H1 (cell line): ENCODE measurements around the gene SLN. TPM values are rescaled to one million over a fixed set of nuclear protein-coding genes. Genes with fewer than 3 reads are reported as not detected.
"Not testable (repeated sequence)": the region's sequence is repeated elsewhere in the genome, so short reads cannot be mapped to it uniquely, and the experiment has no call there.

Experiments
- CTCF ChIA-PET: fragments of 300-600 bp; sonication (Branson Sonifier 250); formaldehyde crosslinking; loops from one replicate; lab custom pipeline; 2021; ENCODE audit not compliant: partially characterized antibody; lab: Charles Lee
- POLR2A ChIA-PET: fragments of 300-600 bp; sonication (Branson Sonifier 250); formaldehyde crosslinking; loops from one replicate; lab custom pipeline; 2021; ENCODE audit warnings: inconsistent platforms; ENCODE audit not compliant: partially characterized antibody; lab: Charles Lee
- DNase-seq, 2 experiments: peaks; one replicate each; pipeline versions ENCODE4 v3.0.0 to v3.0.0-alpha.2; 2010 to 2022; ENCODE audit warnings: low spot score in 2 of 2, low read depth in 1 of 2, mixed read lengths in 1 of 2
- FAIRE-seq: peaks from 2 replicates; lab custom pipeline; 2011; peaks lifted over from hg19 to GRCh38; lab: Jason Lieb, UNC
- H2AFZ ChIP-seq: 2 replicates; pipeline ENCODE4 v1.8.1; 2012; ENCODE audit warnings: low read length, inconsistent platforms
- H2AK5ac ChIP-seq: 2 replicates; pipeline ENCODE4 v1.6.1; 2013; ENCODE audit warnings: low read depth, low read length
- H2BK120ac ChIP-seq: replicated peaks from 2 replicates; pipeline ENCODE3; 2013; ENCODE audit warnings: low read depth, low read length, inconsistent platforms
- H2BK12ac ChIP-seq: 2 replicates; pipeline ENCODE4 v1.6.1; 2013; ENCODE audit warnings: low read depth, low read length
- H2BK15ac ChIP-seq: 2 replicates; pipeline ENCODE4 v1.6.1; 2013; ENCODE audit warnings: low read length
- H2BK20ac ChIP-seq: 2 replicates; pipeline ENCODE4 v1.6.1; 2013; ENCODE audit warnings: low read length
- H2BK5ac ChIP-seq: 2 replicates; pipeline ENCODE4 v1.6.1; 2013; ENCODE audit warnings: low read depth, low read length
- H3K14ac ChIP-seq: 2 replicates; pipeline ENCODE4 v1.6.1; 2013; ENCODE audit warnings: inconsistent platforms; ENCODE audit not compliant: insufficient read length
- H3K18ac ChIP-seq: 2 replicates; pipeline ENCODE4 v1.6.1; 2013; ENCODE audit warnings: low read length; ENCODE audit errors: extremely low read depth
- H3K23ac ChIP-seq: 2 replicates; pipeline ENCODE4 v1.6.1; 2013; ENCODE audit warnings: inconsistent platforms; ENCODE audit not compliant: insufficient read length
- H3K23me2 ChIP-seq: 2 replicates; pipeline ENCODE4 v1.6.1; 2013; ENCODE audit warnings: low read depth, low read length
- H3K27ac ChIP-seq: 2 replicates; pipeline ENCODE4 v1.6.1; 2011; ENCODE audit warnings: low read depth, low read length, inconsistent platforms
- H3K27me3 ChIP-seq, 4 experiments: replicated peaks in 1 of 4; 1 replicate in 1 of 4; 2 replicates in 3 of 4; pipeline versions ENCODE4 v1.6.1 to v1.8.1; 2011 to 2013; ENCODE audit warnings: low read length in 3 of 4, mild to moderate bottlenecking in 3 of 4, inconsistent platforms in 2 of 4, mixed read lengths in 2 of 4, moderate library complexity in 1 of 4; ENCODE audit not compliant: control insufficient read depth in 3 of 4, insufficient read depth in 3 of 4; ENCODE audit errors: extremely low read depth in 1 of 4
- H3K36me3 ChIP-seq, 4 experiments: 2 replicates each; pipeline versions ENCODE4 v1.6.1 to v1.8.1; 2011 to 2013; ENCODE audit warnings: mild to moderate bottlenecking in 4 of 4, low read length in 3 of 4, moderate library complexity in 2 of 4, control low read depth in 1 of 4, inconsistent platforms in 1 of 4; ENCODE audit not compliant: insufficient read depth in 4 of 4, control insufficient read depth in 2 of 4
- H3K4ac ChIP-seq: replicated peaks from 2 replicates; pipeline ENCODE3; 2013; ENCODE audit warnings: low read length, low read depth, mixed read lengths, inconsistent platforms; ENCODE audit not compliant: insufficient read length
- H3K4me1 ChIP-seq, 4 experiments: replicated peaks in 1 of 4; 1 replicate in 1 of 4; 2 replicates in 3 of 4; pipeline versions ENCODE4 v1.6.1 to v1.8.1; 2011 to 2013; ENCODE audit warnings: low read length in 3 of 4, inconsistent platforms in 2 of 4, mixed read lengths in 1 of 4; ENCODE audit not compliant: insufficient read depth in 4 of 4, control insufficient read depth in 3 of 4
- H3K4me2 ChIP-seq, 2 experiments: 2 replicates each; pipeline versions ENCODE4 v1.6.1 to v1.8.1; 2011 to 2013; ENCODE audit warnings: low read depth in 2 of 2, low read length in 2 of 2, control low read depth in 1 of 2, inconsistent platforms in 1 of 2, mild to moderate bottlenecking in 1 of 2; ENCODE audit not compliant: insufficient read depth in 1 of 2
- H3K4me3 ChIP-seq, 4 experiments: fragments of 200-600, 300-600 bp in 1 of 4; sonication (generic), shearing (Covaris generic), sonication (Bioruptor Twin) in 1 of 4; 2 replicates each; pipeline versions ENCODE4 v1.5.1 to v1.8.1; 2011 to 2016; ENCODE audit warnings: low read length in 4 of 4, low read depth in 3 of 4, control low read depth in 2 of 4, inconsistent platforms in 2 of 4, mild to moderate bottlenecking in 2 of 4, mixed read lengths in 1 of 4, moderate library complexity in 1 of 4; ENCODE audit not compliant: insufficient read depth in 2 of 4; ENCODE audit errors: extremely low read depth in 1 of 4
- H3K56ac ChIP-seq: replicated peaks from 2 replicates; pipeline ENCODE3; 2013; ENCODE audit warnings: low read depth, mild to moderate bottlenecking, mixed read lengths, low read length, inconsistent platforms; ENCODE audit not compliant: insufficient read length
- H3K79me1 ChIP-seq: 2 replicates; pipeline ENCODE4 v1.6.1; 2013; ENCODE audit warnings: low read depth, low read length, control low read depth
- H3K79me2 ChIP-seq, 2 experiments: 2 replicates each; pipeline versions ENCODE4 v1.6.1 to v1.8.1; 2012 to 2013; ENCODE audit warnings: low read length in 2 of 2, mild to moderate bottlenecking in 2 of 2, inconsistent platforms in 1 of 2; ENCODE audit not compliant: insufficient read depth in 2 of 2, control insufficient read depth in 1 of 2
- H3K9ac ChIP-seq, 4 experiments: replicated peaks in 1 of 4; 1 replicate in 1 of 4; 2 replicates in 3 of 4; pipeline versions ENCODE4 v1.6.1 to v1.8.1; 2011 to 2013; ENCODE audit warnings: low read depth in 3 of 4, low read length in 3 of 4, control low read depth in 2 of 4, mild to moderate bottlenecking in 2 of 4, moderate library complexity in 2 of 4, inconsistent platforms in 1 of 4; ENCODE audit errors: extremely low read depth in 1 of 4
- H3K9me3 ChIP-seq, 2 experiments: 2 replicates each; pipeline versions ENCODE4 v1.6.1 to v1.8.1; 2012 to 2013; ENCODE audit warnings: mild to moderate bottlenecking in 2 of 2, moderate library complexity in 2 of 2, control low read depth in 1 of 2, inconsistent platforms in 1 of 2, low read depth in 1 of 2, low read length in 1 of 2, mixed read lengths in 1 of 2; ENCODE audit not compliant: insufficient read depth in 2 of 2
- H4K20me1 ChIP-seq, 2 experiments: replicated peaks in 1 of 2; 2 replicates each; pipeline versions ENCODE3 to v1.8.1; 2011 to 2013; ENCODE audit warnings: inconsistent platforms in 2 of 2, low read length in 2 of 2, mild to moderate bottlenecking in 1 of 2; ENCODE audit not compliant: insufficient read depth in 2 of 2, control insufficient read depth in 1 of 2
- H4K5ac ChIP-seq: 2 replicates; pipeline ENCODE4 v1.6.1; 2013; ENCODE audit warnings: low read length, low read depth, mixed read lengths, inconsistent platforms; ENCODE audit not compliant: insufficient read length
- H4K8ac ChIP-seq: 2 replicates; pipeline ENCODE4 v1.8.0; 2013; ENCODE audit warnings: mild to moderate bottlenecking, moderate library complexity, low read length, inconsistent platforms; ENCODE audit not compliant: insufficient read depth; ENCODE audit errors: extremely low read depth
- H4K91ac ChIP-seq: replicated peaks from 2 replicates; pipeline ENCODE3; 2013; ENCODE audit warnings: low read length, mixed read lengths, inconsistent platforms; ENCODE audit not compliant: insufficient read length
- WGBS, 2 experiments: shearing (Covaris generic) in 1 of 2; methylation state at CpG; one replicate each; pipeline versions ENCODE4 v1.1.6 to v1.1.7; 2013 to 2015; ENCODE audit warnings: low lambda C conversion rate in 2 of 2, mixed read lengths in 2 of 2, inconsistent platforms in 1 of 2, low coverage in 1 of 2, missing lambda C conversion rate in 1 of 2; ENCODE audit not compliant: insufficient replicate concordance in 2 of 2, insufficient coverage in 1 of 2, insufficient read length in 1 of 2; ENCODE audit errors: extremely low coverage in 1 of 2, missing lambda C conversion rate in 1 of 2; 5-methylcytosine and 5-hydroxymethylcytosine counted together
- polyA plus RNA-seq, 7 experiments: library from polyadenylated mRNA; depleted of rRNA in 3 of 7; stranded (reverse) in 5 of 7; unstranded in 2 of 7; fragments of >200 nt in 5 of 7; fragments of 200-250 nt in 2 of 7; gene quantifications; 1 replicate in 5 of 7; 2 replicates in 1 of 7; 4 replicates in 1 of 7; pipeline versions ENCODE4 v1.2.1 to v1.2.3, GENCODE V29; 2011 to 2013; ENCODE audit warnings: missing spikeins in 2 of 7, mixed read lengths in 2 of 7
- total RNA-seq: library from RNA; stranded (reverse); fragmentation: NEBNext Ultra II Directional; extraction: Animal tissue kit (Norgen Biotek cat#: 25700); gene quantifications from 2 replicates; pipeline ENCODE4 v1.2.1, GENCODE V29; 2021

Gene SLN
- total and polyA plus RNA-seq, 2 of the 8 experiments (the other 6 are each of a cell fraction or from before 2014, with no cell fraction given), result not detected

- H2BK20ac ChIP-seq, POLR2A ChIA-PET, H3K4me2 ChIP-seq, H3K23ac ChIP-seq, H3K27ac ChIP-seq, H4K20me1 ChIP-seq, H3K23me2 ChIP-seq, H3K36me3 ChIP-seq, H3K27me3 ChIP-seq, H4K5ac ChIP-seq, H2AK5ac ChIP-seq, DNase-seq, H4K8ac ChIP-seq, H2BK12ac ChIP-seq, H2BK15ac ChIP-seq, H3K14ac ChIP-seq, H3K56ac ChIP-seq, H3K4me3 ChIP-seq, H3K18ac ChIP-seq, FAIRE-seq, H3K4ac ChIP-seq, H3K79me2 ChIP-seq, H2BK5ac ChIP-seq, H2BK120ac ChIP-seq, H3K4me1 ChIP-seq, H3K9ac ChIP-seq, H3K9me3 ChIP-seq, H2AFZ ChIP-seq, H3K79me1 ChIP-seq, H4K91ac ChIP-seq: not testable (repeated sequence)
- CTCF ChIA-PET, result interaction anchor here (0.8 to 8.5 kb wide), 8 partner anchors 11 to 268 kb away, joined by 3 to 82 read pairs (median 5); no protein-coding TSS in a partner anchor
- WGBS, 2 experiments, result 82% methylated on average over 7 of the region's 7 CpGs; no CpG with 5 or more reads in 1 of the 2 experiments
Measured at GRCh38 chr11:107758719-107759355, 47.0 kb upstream of the SLN start.
